GM21528 (cell line): ENCODE measurements around the gene RAB40AL.
"Not testable (repeated sequence)": the region's sequence is repeated elsewhere in the genome, so short reads cannot be mapped to it uniquely, and the experiment has no call there.

Experiments used
- ATAC-seq: cut with Tn5 transposase; IDR thresholded peaks from one replicate; pipeline ENCODE4 v1.9.1; 2021; ENCODE audit warnings: mild to moderate bottlenecking, moderate library complexity; ENCODE audit not compliant: unreplicated experiment, low FRiP score

Gene RAB40AL

GRCh38 chrX:102936972-102937371, at the start of gene RAB40AL:
TSS of gene RAB40AL (plus strand) at chrX:102937272. CDS start at chrX:102937319, 47 bp downstream.
- not testable (repeated sequence) for ATAC-seq

- ATAC-seq: no peak
Observed at GRCh38 chrX:102887687-102888086, 49.4 kb upstream of the RAB40AL start.

- ATAC-seq: no peak
Observed at GRCh38 chrX:102892103-102892502, 45.0 kb upstream of the RAB40AL start.

- ATAC-seq: peak; percentile 79
Observed at GRCh38 chrX:102899940-102900916, 36.8 kb upstream of the RAB40AL start.

GRCh38 chrX:102902355-102902754, 34.7 kb upstream of the RAB40AL start:
- no peak for ATAC-seq

- ATAC-seq: no peak
Observed at GRCh38 chrX:102930990-102931756, 5.9 kb upstream of the RAB40AL start.

GRCh38 chrX:102934624-102935023, 2.4 kb upstream of the RAB40AL start:
- no peak for ATAC-seq

- peak; percentile 79 for ATAC-seq
Observed at GRCh38 chrX:102950908-102951866, 14.1 kb downstream of the RAB40AL start.

- no peak for ATAC-seq
Observed at GRCh38 chrX:102957751-102958150, 20.7 kb downstream of the RAB40AL start.

- ATAC-seq: no peak
Observed at GRCh38 chrX:102958794-102959193, 21.7 kb downstream of the RAB40AL start.

- ATAC-seq: no peak
Observed at GRCh38 chrX:102959471-102959870, 22.4 kb downstream of the RAB40AL start.

GRCh38 chrX:102963955-102964354, 26.9 kb downstream of the RAB40AL start:
- ATAC-seq: no peak

GRCh38 chrX:102964940-102965339, 27.9 kb downstream of the RAB40AL start:
- ATAC-seq: no peak

- no peak for ATAC-seq
Observed at GRCh38 chrX:102966701-102967100, 29.6 kb downstream of the RAB40AL start.

- ATAC-seq: no peak
Observed at GRCh38 chrX:102968216-102968615, 31.1 kb downstream of the RAB40AL start.

GRCh38 chrX:102971536-102971935, 34.5 kb downstream of the RAB40AL start:
- ATAC-seq: not testable (repeated sequence)

GRCh38 chrX:102975016-102975415, 37.9 kb downstream of the RAB40AL start:
- ATAC-seq: no peak

GRCh38 chrX:102976286-102976685, 39.2 kb downstream of the RAB40AL start:
- ATAC-seq: no peak

- ATAC-seq: no peak
Observed at GRCh38 chrX:102976793-102977495, 39.9 kb downstream of the RAB40AL start.

- ATAC-seq: no peak
Observed at GRCh38 chrX:102978594-102978993, 41.5 kb downstream of the RAB40AL start.
